HEK293T (cell line): Measurements from ENCODE around the gene ZNF750.

Experiments
- SP1 ChIP-seq: fragments of 450-650 bp; IDR thresholded peaks from 2 replicates; pipeline ENCODE4 v1.6.1; 2017
- TARDBP ChIP-seq: fragments of 450-650 bp; IDR thresholded peaks from 2 replicates; pipeline ENCODE4 v1.6.1; 2016

DNA sequence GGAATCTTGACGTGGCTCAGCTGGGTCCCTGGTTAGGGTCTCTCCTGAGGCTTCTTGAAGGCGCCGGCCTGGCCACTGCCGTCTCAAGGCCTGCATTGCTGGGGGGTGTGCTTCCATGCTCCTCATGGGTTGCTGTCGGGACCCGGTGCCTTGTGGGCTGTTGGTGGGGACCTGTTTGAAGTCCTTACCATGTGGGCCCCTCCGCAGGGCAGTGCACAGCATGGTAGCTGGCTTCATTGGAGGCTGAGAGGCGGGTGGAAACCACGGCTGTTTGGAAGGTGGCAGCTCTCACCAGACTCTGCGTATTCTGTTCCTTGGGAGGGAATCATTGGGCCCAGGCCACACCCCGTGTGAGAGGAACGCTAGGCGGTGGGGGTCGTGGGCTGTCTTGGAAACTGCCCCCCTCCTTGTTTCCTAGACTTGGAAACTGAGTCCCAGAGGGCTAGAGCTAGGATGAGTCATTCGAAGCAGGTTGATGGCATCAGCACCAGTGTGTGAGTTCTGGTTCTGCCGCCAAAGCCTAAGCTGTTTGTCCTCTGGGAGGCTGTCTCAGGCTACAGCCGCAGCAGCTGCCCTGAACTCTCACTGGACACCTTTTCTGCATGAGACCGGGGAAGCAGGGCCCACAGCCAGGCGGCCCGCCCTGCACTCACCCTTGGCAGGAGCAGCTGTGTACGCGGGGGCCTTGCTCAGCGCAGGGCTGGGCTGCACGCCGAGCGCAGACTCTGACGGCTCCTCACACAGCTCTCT lies 35.2 kb downstream of the ZNF750 start:
- TF ChIP-seq TARDBP (no peak), SP1 (no peak)
